Measurements from ENCODE around the gene OLFML2A.

DNA sequence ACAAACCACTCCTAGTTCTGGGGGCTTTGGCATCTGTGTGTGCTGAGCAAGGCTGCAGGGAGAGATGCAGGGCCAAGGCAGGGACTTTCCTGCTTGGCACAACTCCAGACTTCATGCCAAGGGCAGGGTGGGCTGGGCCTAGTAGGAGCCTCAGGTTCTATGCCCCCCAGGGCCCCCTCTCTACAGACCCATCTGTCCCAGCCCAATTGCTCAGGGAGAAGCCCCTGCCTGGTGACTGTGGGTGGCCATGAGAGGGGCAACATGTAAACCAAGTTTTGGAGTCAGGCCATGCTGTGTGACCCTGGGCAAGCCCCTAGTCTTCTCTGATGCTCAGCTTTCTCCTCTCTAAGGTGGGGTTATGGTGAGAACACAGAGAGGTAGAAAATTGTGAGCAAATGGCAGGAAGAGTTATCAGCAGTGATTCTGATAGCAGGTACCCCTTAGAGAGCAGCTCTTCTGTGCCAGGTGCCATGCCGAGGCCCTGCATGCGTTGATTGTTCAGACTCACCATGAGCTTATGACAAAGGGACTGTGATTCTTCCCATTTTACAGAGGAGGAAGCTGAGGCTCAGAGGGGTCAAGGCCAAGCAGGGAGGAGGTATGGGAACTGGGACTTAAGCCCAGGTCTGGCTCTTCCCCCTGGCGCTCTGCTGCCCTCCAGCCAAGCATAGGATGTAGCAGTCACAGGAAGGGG, 5.2 kb downstream of the OLFML2A start:
- TF ChIP-seq, protein P1, sequence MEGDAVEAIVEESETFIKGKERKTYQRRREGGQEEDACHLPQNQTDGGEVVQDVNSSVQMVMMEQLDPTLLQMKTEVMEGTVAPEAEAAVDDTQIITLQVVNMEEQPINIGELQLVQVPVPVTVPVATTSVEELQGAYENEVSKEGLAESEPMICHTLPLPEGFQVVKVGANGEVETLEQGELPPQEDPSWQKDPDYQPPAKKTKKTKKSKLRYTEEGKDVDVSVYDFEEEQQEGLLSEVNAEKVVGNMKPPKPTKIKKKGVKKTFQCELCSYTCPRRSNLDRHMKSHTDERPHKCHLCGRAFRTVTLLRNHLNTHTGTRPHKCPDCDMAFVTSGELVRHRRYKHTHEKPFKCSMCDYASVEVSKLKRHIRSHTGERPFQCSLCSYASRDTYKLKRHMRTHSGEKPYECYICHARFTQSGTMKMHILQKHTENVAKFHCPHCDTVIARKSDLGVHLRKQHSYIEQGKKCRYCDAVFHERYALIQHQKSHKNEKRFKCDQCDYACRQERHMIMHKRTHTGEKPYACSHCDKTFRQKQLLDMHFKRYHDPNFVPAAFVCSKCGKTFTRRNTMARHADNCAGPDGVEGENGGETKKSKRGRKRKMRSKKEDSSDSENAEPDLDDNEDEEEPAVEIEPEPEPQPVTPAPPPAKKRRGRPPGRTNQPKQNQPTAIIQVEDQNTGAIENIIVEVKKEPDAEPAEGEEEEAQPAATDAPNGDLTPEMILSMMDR (IDR thresholded peaks at IDR 0.05; ENCODE audit: low read length): no peak
- TF ChIP-seq EZH2 (IDR thresholded peaks at IDR 0.05; ENCODE audit: borderline replicate concordance, low read length): no peak

Data from OCI-LY1 (cell line).